ENCODE results near the gene ADD2.

DNA sequence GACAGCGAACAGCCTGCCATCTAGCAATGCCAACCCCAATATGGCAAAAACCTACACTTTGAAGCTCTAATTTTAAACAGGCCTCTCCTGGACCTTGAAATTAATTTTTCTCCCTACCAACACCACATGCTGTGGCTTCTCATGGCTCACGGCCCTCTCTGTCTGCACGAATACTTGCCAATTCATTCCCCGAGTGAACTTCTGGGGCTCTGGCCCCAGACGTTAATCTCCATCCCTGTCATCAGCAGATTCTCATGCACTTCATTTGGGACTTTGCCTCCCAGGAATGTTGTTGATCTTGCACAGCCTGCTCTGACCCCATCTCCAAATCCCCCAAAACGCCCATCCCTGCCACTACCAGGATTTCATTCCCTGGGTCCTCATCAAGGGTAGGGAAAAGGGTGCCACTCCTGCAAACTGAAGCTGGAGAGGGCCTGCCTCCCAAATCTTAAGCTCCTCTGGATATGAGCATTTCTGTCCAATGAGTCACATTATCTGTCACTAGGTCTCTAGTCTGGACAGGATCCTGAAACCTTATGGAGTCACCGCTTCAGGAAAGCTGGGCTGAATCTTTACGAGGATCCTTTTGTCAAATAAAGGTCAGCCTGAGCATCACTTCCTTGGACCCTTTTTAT is 12.0 kb upstream of the ADD2 start:
- TF ChIP-seq CTCF (IDR thresholded peaks at IDR 0.05) = no peak
- TF ChIP-seq POLR2A (IDR thresholded peaks at IDR 0.05) = no peak

Measured in adrenal gland (tissue), 5 donors.